Regular cardiac myocyte (primary cell): Measurements from ENCODE around the gene HAND1. TPM values are rescaled to one million over a fixed set of nuclear protein-coding genes. Genes with fewer than 3 reads are reported as not detected.

ENCODE experiments used
- total RNA-seq: library from RNA; depleted of rRNA; stranded (reverse); fragments of >200 nt; gene quantifications from 2 replicates; pipeline ENCODE4 v1.2.3, GENCODE V29; 2014

Gene HAND1
- total RNA-seq = not detected in 2 replicates

DNA sequence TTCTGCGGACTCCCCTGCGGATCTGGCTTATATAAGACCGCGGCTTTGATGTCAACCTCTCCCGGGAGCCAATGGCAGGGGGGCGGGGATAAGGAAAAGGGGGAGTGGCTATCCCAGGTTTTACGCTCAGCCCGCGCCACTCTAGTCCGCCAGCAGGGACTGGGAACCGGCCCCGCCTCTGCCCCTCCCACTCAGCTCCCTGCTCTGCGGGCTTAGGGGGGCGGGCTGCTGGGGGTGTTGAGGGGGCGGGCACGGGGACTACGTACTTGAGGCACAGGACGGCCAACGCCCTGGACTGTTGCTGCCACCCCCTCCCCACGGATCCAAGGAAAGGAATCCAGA, at the start of gene HAND1:
Gene HAND1 (minus strand): TSS at position 4 of the 342 bp plus-strand sequence. CDS start 219 bp downstream, outside the sequence.

DNA sequence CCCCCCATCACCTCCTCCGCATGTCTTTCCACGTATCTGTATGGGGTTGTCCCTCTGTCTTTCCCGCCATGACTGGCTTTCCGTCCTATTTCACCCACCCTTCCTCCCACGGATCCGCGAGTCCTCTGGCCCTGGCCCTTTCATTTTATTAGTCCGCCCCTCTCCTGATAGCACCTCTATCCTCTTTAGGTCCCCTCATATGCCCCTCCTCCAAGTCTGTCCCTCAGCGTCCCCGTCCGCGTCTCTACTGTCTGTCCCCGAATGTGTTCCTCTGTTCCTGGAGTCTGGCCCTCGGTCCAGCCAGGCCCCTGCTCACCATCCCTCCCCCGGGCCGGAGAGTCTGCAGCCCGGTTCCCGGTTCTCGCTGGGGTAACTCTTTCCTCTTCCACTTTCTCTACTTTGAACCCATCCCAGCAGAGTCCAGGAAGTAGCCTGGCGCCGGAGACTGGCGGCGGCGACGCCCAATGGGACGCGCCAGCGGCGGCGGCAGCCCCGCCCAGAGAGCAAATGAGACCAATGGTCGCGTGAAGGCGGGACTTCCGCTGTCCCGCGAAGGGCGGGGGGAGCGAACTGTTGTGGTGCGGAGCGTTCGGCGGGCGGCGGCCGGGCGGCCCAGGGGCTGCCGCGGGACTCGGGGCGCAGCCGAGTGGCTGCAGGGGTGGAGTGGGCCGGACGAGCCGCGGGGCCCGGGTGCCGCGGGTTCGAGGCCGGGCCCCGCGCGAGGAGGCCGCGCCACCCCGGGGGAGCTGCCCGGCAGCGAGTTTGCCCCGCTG, 32.4 kb downstream of the HAND1 start, which contains the start of gene SAP30L:
Gene SAP30L (plus strand): TSS at position 576 of the 773 bp plus-strand sequence. CDS start 608 bp downstream, outside the sequence.

Other genes starting within 250 kb of the HAND1 start
- 22.6 and 22.8 TPM in 2 replicates for gene SAP30L, start 32.2 kb downstream of the HAND1 start, total RNA-seq